ENCODE measurements around the gene AGAP3.
A peak's percentile ranks its signal among the peaks of the same experiment; 100 is the strongest.

The AGAP3 gene

DNA sequence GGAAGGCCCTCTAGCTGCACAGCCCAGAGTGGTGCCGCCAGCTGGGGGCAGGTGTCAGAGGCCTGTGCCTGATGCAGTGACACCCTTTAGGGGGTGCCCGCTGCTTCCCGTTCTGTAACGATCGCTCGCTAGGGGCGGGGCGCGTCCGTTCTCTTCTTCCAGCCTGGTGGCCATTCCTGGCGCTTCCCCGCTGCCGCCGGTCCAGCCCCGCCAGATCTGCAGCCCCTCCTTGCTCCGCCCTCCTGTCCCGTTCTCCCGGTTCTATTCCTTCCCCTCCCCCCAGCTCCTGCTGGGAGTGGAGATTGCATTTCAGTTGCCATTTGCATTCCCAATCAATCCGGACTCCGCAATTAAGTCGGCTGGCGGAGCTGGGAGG is 39.2 kb downstream of the AGAP3 start:
- TF ChIP-seq, protein P1, sequence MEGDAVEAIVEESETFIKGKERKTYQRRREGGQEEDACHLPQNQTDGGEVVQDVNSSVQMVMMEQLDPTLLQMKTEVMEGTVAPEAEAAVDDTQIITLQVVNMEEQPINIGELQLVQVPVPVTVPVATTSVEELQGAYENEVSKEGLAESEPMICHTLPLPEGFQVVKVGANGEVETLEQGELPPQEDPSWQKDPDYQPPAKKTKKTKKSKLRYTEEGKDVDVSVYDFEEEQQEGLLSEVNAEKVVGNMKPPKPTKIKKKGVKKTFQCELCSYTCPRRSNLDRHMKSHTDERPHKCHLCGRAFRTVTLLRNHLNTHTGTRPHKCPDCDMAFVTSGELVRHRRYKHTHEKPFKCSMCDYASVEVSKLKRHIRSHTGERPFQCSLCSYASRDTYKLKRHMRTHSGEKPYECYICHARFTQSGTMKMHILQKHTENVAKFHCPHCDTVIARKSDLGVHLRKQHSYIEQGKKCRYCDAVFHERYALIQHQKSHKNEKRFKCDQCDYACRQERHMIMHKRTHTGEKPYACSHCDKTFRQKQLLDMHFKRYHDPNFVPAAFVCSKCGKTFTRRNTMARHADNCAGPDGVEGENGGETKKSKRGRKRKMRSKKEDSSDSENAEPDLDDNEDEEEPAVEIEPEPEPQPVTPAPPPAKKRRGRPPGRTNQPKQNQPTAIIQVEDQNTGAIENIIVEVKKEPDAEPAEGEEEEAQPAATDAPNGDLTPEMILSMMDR (IDR thresholded peaks at IDR 0.05; ENCODE audit: low read depth, low read length) = no peak
- DNase-seq (ENCODE audit: low read depth in 2 of 2) = no peak
- peak overlapping the region; percentile 13 to 41 for H3K4me3 ChIP-seq (replicated peaks in 1 of 2; ENCODE audit: low read depth in 2 of 2, low read length in 2 of 2)

DNA sequence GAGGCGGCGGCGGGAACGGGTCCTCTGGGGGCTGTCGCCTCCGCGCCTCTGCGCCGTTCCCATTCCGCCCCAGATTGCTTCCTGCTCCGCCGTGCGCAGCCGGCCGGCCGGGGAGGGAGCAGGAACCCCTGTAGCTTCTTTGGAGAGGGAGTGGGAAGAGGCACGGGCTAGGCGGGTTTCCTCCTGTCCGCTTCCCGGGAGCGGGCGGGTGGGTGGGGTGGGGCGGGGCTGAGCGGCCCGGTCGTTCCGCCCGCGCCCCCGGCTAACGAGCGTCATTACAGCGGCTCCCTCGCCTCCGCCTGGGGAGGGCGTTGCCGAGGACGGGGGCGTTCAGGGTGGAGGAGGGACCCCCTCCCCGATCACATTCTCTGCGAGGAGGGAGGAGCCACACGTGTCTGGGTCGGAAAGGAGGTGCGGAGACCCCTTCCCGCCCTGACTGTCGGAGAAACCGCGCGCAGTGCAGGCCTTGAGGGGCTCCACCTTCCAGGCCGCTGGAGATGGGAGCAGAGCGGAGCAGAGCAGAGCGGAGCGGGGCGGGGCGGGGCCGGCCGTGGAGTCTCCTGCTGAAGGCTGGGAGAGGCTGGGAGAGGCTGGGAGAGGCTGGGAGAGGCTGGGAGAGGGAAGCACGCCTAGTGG is 39.7 kb downstream of the AGAP3 start:
- no peak for DNase-seq (ENCODE audit: low read depth in 2 of 2)
- peak overlapping the region; percentile 13 to 41 for H3K4me3 ChIP-seq (replicated peaks in 1 of 2; ENCODE audit: low read depth in 2 of 2, low read length in 2 of 2)
- TF ChIP-seq, protein P1 (IDR thresholded peaks at IDR 0.05; ENCODE audit: low read depth, low read length) = no peak

DNA sequence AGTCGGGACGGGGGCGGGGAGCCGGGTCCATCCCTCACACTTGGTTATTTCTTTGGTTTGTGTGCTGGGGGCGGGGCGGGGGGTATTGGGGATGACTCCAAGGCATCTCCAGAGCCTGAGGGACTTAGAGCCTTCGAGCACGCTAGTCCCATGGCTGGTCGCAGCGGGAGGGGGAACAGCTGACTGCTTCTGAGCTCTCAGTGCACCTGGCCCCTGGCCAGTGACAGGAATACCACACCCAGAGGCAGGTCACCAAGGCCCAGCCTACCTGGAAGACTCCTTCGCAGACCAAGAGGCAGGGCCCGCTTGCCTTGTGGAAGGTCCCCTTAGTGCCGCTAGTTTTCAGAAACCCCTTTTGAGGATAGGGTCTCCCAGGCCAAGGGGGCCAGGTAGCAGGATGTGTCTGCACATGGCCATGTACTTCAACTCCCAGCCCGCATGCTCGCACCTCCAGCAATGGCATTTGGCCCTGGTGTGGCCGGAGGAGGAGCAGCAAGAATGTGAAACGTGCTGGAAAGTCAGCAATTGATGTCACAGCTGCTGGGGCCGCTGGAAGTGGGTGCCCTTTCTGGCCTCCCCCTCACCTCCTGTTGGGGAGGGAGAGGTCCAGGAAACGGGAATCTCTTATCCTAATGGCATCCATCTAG is 40.3 kb downstream of the AGAP3 start:
- TF ChIP-seq, protein P1 (IDR thresholded peaks at IDR 0.05; ENCODE audit: low read depth, low read length) = no peak
- DNase-seq (ENCODE audit: low read depth in 2 of 2) = no peak
- H3K4me3 ChIP-seq (replicated peaks in 1 of 2; ENCODE audit: low read depth in 2 of 2, low read length in 2 of 2) = no peak overlapping the region

DNA sequence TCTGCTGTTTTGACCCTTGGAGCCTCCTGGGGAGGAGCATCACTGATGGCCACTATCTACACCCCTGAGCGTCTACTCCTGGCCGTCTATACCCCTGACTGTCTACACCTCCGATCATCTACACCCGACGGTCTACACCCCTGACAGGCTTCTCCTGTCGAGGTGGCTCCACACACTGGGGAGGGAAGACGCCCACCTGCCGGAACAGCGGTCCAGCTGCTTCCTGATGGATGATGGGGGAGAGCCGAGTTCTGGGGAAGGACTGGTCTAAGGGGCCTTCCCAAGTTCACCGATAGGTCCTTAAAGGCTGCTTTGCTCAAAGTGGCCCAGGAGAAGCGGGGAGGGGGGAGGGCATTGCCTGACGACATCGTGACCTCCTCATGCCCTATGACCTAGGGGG is 41.9 kb downstream of the AGAP3 start:
- no peak overlapping the region for H3K4me3 ChIP-seq (replicated peaks in 1 of 2; ENCODE audit: low read depth in 2 of 2, low read length in 2 of 2)
- TF ChIP-seq, protein P1 (IDR thresholded peaks at IDR 0.05; ENCODE audit: low read depth, low read length) = no peak
- no peak for DNase-seq (ENCODE audit: low read depth in 2 of 2)

DNA sequence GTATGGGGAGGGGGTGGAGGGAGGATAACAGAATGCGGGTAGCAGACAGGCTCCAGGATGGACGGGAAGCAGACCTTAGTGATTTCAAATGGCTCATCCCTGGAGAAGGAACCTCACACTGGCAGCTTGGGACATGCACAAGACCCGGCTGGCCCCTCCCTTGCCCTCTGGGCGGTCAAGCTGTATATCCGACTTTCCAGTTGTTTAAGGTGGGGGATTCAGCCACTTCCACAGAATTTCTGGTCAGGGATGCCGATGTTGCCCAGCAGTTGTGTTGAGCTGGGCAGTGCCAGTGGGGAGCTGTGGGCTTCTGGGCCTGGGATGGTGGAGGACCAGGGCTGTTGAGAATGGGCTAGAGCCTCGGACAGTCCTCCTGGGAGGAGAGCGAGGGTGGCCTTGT is 42.4 kb downstream of the AGAP3 start:
- TF ChIP-seq, protein P1 (IDR thresholded peaks at IDR 0.05; ENCODE audit: low read depth, low read length) = no peak
- no peak overlapping the region for H3K4me3 ChIP-seq (replicated peaks in 1 of 2; ENCODE audit: low read depth in 2 of 2, low read length in 2 of 2)
- no peak for DNase-seq (ENCODE audit: low read depth in 2 of 2)

DNA sequence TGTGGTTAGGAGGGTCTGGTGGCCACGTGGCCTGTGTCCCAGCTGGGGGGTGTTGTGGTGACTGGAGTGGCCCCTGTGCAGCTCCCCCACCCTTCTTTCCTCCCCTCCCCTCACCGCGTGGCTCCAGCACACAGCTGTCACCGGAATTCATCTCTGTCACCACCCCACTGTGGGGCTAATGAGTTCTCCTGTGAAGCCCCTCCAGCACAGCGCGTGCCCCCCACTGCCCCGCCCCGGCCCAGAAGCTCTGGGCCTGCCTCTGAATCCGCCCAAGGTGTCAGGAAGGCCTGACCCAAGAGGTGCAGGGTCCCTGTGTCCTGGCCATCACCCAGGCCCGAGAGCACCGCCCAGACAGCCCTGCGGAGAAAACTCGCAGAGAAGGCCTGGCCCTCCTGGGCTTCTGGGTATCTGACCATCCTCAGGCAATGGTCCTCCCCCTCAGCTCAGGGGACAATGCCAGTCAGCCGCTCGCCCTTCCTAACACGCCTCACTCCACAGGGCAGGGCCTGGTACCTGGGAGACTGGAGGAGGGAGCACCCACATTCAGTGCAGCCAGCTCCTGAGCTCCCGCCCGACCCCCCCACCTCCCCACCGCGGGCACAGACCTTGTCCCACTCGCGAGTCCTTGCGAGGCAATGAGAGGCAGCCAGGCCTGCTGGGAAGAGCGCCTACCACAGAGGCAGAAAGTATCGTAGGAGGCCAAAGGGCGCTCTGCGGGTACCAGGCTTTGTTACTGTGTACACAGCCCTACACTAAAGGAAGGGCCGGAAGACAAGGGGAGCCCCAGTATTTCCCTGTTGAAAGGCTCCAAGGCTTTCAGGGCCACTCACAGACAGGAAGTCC is 43.1 kb downstream of the AGAP3 start:
- no peak overlapping the region for H3K4me3 ChIP-seq (replicated peaks in 1 of 2; ENCODE audit: low read depth in 2 of 2, low read length in 2 of 2)
- TF ChIP-seq, protein P1 (IDR thresholded peaks at IDR 0.05; ENCODE audit: low read depth, low read length) = no peak
- no peak for DNase-seq (ENCODE audit: low read depth in 2 of 2)
